Keratinocyte (primary cell): Measurements from ENCODE around the gene DDX21.

Source experiments
- CTCF ChIP-seq, 3 experiments: IDR thresholded peaks in 1 of 3; conservative IDR thresholded peaks in 1 of 3; optimal IDR thresholded peaks in 1 of 3; 2 replicates in 2 of 3; 3 replicates in 1 of 3; pipeline versions ENCODE3 to v1.5.1; 2011; ENCODE audit warnings: low read length in 3 of 3, mild to moderate bottlenecking in 3 of 3, moderate library complexity in 2 of 3, control low read depth in 1 of 3, inconsistent platforms in 1 of 3; ENCODE audit not compliant: insufficient read depth in 2 of 3; ENCODE audit errors: extremely low read depth in 1 of 3
- EZH2 ChIP-seq: IDR thresholded peaks from one replicate; pipeline ENCODE4 v1.6.1; 2012; ENCODE audit warnings: inconsistent platforms, mild to moderate bottlenecking, low read length, moderate library complexity

GRCh38 chr10:68988530-68989316, 32.8 kb downstream of the DDX21 start, which contains the start of gene KIFBP:
- TF ChIP-seq CTCF (optimal IDR thresholded peaks at IDR 0.05 in 1 of 3, IDR thresholded peaks at IDR 0.05 in 1 of 3, conservative IDR thresholded peaks at IDR 0.05 in 1 of 3; ENCODE audit: extremely low read depth in 1 of 3, insufficient read depth in 2 of 3, low read length in 3 of 3) (peak; percentile 38 to 64 (median 61)), EZH2 (no peak)
